ENCODE measurements around the gene SLC6A17.

- TF ChIP-seq CTCF (IDR thresholded peaks at IDR 0.05) (no peak), GABPB1 (CRISPR knock-in tag; IDR thresholded peaks at IDR 0.05) (no peak), ELF4 (CRISPR knock-in tag; IDR thresholded peaks at IDR 0.05; ENCODE audit: low read depth) (no peak), ZNF425 (CRISPR knock-in tag; conservative IDR thresholded peaks at IDR 0.05) (no peak), GTF2I (CRISPR knock-in tag; conservative IDR thresholded peaks at IDR 0.05) (no peak), TEAD4 (CRISPR knock-in tag; IDR thresholded peaks at IDR 0.05) (no peak), SMAD3 (CRISPR knock-in tag; IDR thresholded peaks at IDR 0.05; ENCODE audit: borderline replicate concordance) (no peak), MXD4 (CRISPR knock-in tag; IDR thresholded peaks at IDR 0.05; ENCODE audit: borderline replicate concordance) (no peak), ZBTB43 (CRISPR knock-in tag; IDR thresholded peaks at IDR 0.05) (no peak), AFF4 (CRISPR knock-in tag; IDR thresholded peaks at IDR 0.05; ENCODE audit: borderline replicate concordance) (no peak), TCF7 (CRISPR knock-in tag; IDR thresholded peaks at IDR 0.05; ENCODE audit: low read depth) (no peak), ATF3 (CRISPR knock-in tag; conservative IDR thresholded peaks at IDR 0.05) (no peak)
Measured at GRCh38 chr1:110210604-110211495, 60.6 kb downstream of the SLC6A17 start.
